Panc1 (cell line): Measurements from ENCODE around the gene DOCK11. TPM values are rescaled to one million over a fixed set of nuclear protein-coding genes. Genes with fewer than 3 reads are reported as not detected.

ENCODE experiments used
- ATAC-seq: fragments of 200-7000 bp; cut with Tn5 transposase; 2 replicates; pipeline ENCODE4 v1.9.1; 2020; ENCODE audit warnings: mild to moderate bottlenecking, moderate library complexity
- BruUV-seq: library from RNA; stranded (reverse); fragments of 400-500 nt; replicated peaks from 2 replicates; lab custom pipeline; 2021; lab: Mats Ljungman, UMichigan
- CTCF ChIA-PET: fragments of 300-600 bp; sonication (Branson Sonifier 250); formaldehyde crosslinking; loops from one replicate; lab custom pipeline; 2022; ENCODE audit warnings: antibody characterized with exemption; lab: Charles Lee
- POLR2A ChIA-PET: fragments of 300-600 bp; sonication (Branson Sonifier 250); formaldehyde crosslinking; loops from one replicate; lab custom pipeline; 2022; ENCODE audit warnings: antibody characterized with exemption; lab: Charles Lee
- DNase-seq: peaks from one replicate; pipeline ENCODE4 v3.0.0-alpha.2; 2010; ENCODE audit warnings: low read depth, low spot score
- H3K27ac ChIP-seq: 2 replicates; pipeline ENCODE4 v1.5.1; 2011; ENCODE audit warnings: mild to moderate bottlenecking, low read length, inconsistent platforms
- H3K27me3 ChIP-seq: fragments of 200-500 bp; sonication (Bioruptor generic); 2 replicates; pipeline ENCODE4 v1.6.0; 2014; ENCODE audit warnings: low read length, inconsistent platforms; ENCODE audit not compliant: control insufficient read depth, insufficient read depth
- H3K36me3 ChIP-seq: fragments of 200-500 bp; sonication (Bioruptor generic); 2 replicates; pipeline ENCODE4 v1.5.1; 2014; ENCODE audit warnings: inconsistent platforms, mild to moderate bottlenecking, low read length, moderate library complexity; ENCODE audit not compliant: control insufficient read depth, insufficient read depth
- H3K4me1 ChIP-seq: 2 replicates; pipeline ENCODE4 v1.5.1; 2011; ENCODE audit warnings: inconsistent platforms, mild to moderate bottlenecking, low read length, moderate library complexity; ENCODE audit not compliant: control insufficient read depth, insufficient read depth
- H3K4me3 ChIP-seq, 2 experiments: 2 replicates each; pipeline ENCODE4 v1.5.1; 2011 to 2012; ENCODE audit warnings: low read depth in 2 of 2, low read length in 2 of 2, mild to moderate bottlenecking in 2 of 2, inconsistent platforms in 1 of 2, moderate library complexity in 1 of 2
- H3K9me3 ChIP-seq: fragments of 200-500 bp; sonication (Bioruptor generic); 2 replicates; pipeline ENCODE4 v1.5.1; 2014; ENCODE audit warnings: low read depth, mild to moderate bottlenecking, inconsistent platforms, low read length, moderate library complexity; ENCODE audit not compliant: control insufficient read depth, insufficient read depth
- CTCF ChIP-seq: fragments of 450-650 bp; IDR thresholded peaks from 2 replicates; pipeline ENCODE4 v1.5.1; 2017; ENCODE audit warnings: mild to moderate bottlenecking
- POLR2AphosphoS5 ChIP-seq: IDR thresholded peaks from 2 replicates; pipeline ENCODE4 v1.6.1; 2012; ENCODE audit warnings: mild to moderate bottlenecking, low read depth, low read length, moderate library complexity
- SIN3A ChIP-seq: IDR thresholded peaks from 2 replicates; pipeline ENCODE4 v1.6.1; 2012; ENCODE audit warnings: low read depth, mild to moderate bottlenecking, low read length, moderate library complexity, borderline replicate concordance; ENCODE audit not compliant: insufficient read depth
- TCF7L2 ChIP-seq: IDR thresholded peaks from 2 replicates; pipeline ENCODE4 v1.6.1; 2011; ENCODE audit warnings: mild to moderate bottlenecking, low read depth, low read length, inconsistent platforms
- in situ Hi-C: cut with HindIII; loops from 2 replicates; pipeline ENCODE4 v1.10.0; 2016; ENCODE audit warnings: low sequenced_read_pairs, low pct_unique_long_range_greater_than_20kb
- intact Hi-C: fragments of 100-400 bp; cut with micrococcal nuclease; formaldehyde crosslinking; loops from one replicate; pipeline ENCODE4 v1.10.0; 2022; ENCODE audit not compliant: unreplicated experiment
- total RNA-seq: library from RNA; stranded (reverse); gene quantifications from one replicate; pipeline ENCODE4 v1.2.1, GENCODE V29; 2021; ENCODE audit not compliant: unreplicated experiment
- TF ChIP-seq, protein P1 (sequence below), 2 experiments: IDR thresholded peaks; 2 replicates each; pipeline ENCODE4 v1.6.1; 2011 to 2012; ENCODE audit warnings: low read depth in 2 of 2, control low read depth in 1 of 2, low read length in 1 of 2, mild to moderate bottlenecking in 1 of 2, moderate library complexity in 1 of 2; ENCODE audit not compliant: insufficient read depth in 1 of 2

The DOCK11 gene
- total RNA-seq, 1 experiment from 2014 or later, result 2.0 TPM

DNA sequence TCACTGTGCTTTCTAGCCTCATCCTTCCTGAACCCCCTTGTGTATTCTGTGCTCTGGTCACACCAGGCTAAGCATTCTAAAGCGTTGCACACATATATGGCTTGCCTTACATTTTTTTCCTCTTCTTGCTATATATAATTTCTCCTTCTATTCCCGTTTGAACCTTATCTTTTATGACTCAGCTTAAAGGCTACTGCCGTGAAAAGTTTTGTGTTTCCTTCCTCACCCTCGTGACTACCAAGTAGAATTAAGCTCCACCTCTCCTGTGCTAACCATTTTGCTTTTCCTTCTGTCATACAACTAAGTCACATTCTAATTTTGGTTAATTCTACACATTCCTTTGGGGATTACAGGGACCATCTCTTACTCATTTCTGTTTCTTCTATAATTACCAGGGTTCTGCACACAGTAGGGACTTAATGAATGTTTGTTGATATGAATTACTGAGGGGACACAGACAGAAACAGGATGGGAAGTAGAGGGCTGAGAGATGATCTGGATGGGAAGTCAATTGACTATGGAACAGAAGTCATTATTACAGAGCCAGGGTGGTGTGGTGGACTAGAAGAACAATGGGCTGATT lies 67.1 kb downstream of the DOCK11 start:
- in situ Hi-C loops (no loop called here), intact Hi-C loops (no loop called here)
- Histone ChIP-seq H3K4me1 (no peaks in the 10 kb centered on the region), H3K36me3 (no peaks in the 10 kb centered on the region), H3K4me3 (no peak overlapping the region), H3K27ac (no peak overlapping the region), H3K27me3 (no peaks in the 10 kb centered on the region), H3K9me3 (no peaks in the 10 kb centered on the region)
- no peak for ATAC-seq
- no peak for DNase-seq
- ChIA-PET POLR2A (no interaction called here), CTCF (no interaction called here)
- TF ChIP-seq POLR2AphosphoS5 (no peak), SIN3A (no peak), TCF7L2 (no peak), CTCF (no peak)
- TF ChIP-seq, protein P1, sequence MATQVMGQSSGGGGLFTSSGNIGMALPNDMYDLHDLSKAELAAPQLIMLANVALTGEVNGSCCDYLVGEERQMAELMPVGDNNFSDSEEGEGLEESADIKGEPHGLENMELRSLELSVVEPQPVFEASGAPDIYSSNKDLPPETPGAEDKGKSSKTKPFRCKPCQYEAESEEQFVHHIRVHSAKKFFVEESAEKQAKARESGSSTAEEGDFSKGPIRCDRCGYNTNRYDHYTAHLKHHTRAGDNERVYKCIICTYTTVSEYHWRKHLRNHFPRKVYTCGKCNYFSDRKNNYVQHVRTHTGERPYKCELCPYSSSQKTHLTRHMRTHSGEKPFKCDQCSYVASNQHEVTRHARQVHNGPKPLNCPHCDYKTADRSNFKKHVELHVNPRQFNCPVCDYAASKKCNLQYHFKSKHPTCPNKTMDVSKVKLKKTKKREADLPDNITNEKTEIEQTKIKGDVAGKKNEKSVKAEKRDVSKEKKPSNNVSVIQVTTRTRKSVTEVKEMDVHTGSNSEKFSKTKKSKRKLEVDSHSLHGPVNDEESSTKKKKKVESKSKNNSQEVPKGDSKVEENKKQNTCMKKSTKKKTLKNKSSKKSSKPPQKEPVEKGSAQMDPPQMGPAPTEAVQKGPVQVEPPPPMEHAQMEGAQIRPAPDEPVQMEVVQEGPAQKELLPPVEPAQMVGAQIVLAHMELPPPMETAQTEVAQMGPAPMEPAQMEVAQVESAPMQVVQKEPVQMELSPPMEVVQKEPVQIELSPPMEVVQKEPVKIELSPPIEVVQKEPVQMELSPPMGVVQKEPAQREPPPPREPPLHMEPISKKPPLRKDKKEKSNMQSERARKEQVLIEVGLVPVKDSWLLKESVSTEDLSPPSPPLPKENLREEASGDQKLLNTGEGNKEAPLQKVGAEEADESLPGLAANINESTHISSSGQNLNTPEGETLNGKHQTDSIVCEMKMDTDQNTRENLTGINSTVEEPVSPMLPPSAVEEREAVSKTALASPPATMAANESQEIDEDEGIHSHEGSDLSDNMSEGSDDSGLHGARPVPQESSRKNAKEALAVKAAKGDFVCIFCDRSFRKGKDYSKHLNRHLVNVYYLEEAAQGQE (IDR thresholded peaks at IDR 0.05; ENCODE audit: insufficient read depth in 1 of 2, low read depth in 2 of 2, low read length in 1 of 2), result no peak
- BruUV-seq, result no TSS peak

DNA sequence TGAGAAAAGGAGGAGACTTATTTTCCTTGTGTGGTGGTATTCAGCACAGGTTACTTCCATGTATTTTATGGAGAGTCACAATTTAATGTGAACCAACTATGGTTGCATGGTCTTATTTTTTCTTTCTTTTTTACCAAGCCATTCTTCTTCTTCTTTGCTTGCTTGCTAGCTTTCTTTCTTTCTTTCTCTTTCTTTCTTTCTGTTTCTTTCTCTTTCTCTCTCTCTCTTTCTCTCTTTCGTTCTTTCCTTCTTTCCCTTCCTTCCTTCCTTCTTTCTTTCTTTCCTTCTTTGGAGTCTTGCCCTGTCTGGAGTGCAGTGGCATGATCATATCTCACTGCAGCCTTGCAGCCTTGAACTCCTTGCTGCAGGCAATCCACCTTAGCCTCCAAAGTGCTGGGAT lies 68.9 kb downstream of the DOCK11 start:
- intact Hi-C loops, result no loop called here
- no TSS peak for BruUV-seq
- in situ Hi-C loops, result no loop called here
- ChIA-PET CTCF (no interaction called here), POLR2A (no interaction called here)
- no peak overlapping the region for H3K4me3 ChIP-seq
- H3K4me1 ChIP-seq, result no peaks in the 10 kb centered on the region
- no peak for DNase-seq
- no peak for TF ChIP-seq POLR2AphosphoS5
- no peak for TF ChIP-seq CTCF
- TF ChIP-seq TCF7L2, result no peak
- no peak for TF ChIP-seq SIN3A
- TF ChIP-seq, protein P1 (IDR thresholded peaks at IDR 0.05; ENCODE audit: insufficient read depth in 1 of 2, low read depth in 2 of 2, low read length in 1 of 2), result no peak
- ATAC-seq, result no peak
- H3K36me3 ChIP-seq, result no peaks in the 10 kb centered on the region
- no peak overlapping the region for H3K27ac ChIP-seq
- H3K27me3 ChIP-seq, result no peaks in the 10 kb centered on the region
- H3K9me3 ChIP-seq, result no peaks in the 10 kb centered on the region
